WTC11 (cell line): ENCODE results near the gene MYH11.
"Not testable (repeated sequence)": the region's sequence is repeated elsewhere in the genome, so short reads cannot be mapped to it uniquely, and the experiment has no call there.

Source experiments
- ESRRA ChIP-seq: sonication (generic); formaldehyde crosslinking; IDR thresholded peaks from 2 replicates; pipeline ENCODE4 v1.8.1; 2022; ENCODE audit warnings: mild to moderate bottlenecking, missing genetic modification reagents, borderline replicate concordance
- ETV6 ChIP-seq: sonication (generic); formaldehyde crosslinking; IDR thresholded peaks from 2 replicates; pipeline ENCODE4 v1.8.1; 2022; ENCODE audit warnings: mild to moderate bottlenecking, missing genetic modification reagents
- IRF2 ChIP-seq: sonication (generic); formaldehyde crosslinking; IDR thresholded peaks from 2 replicates; pipeline ENCODE4 v1.8.0; 2022; ENCODE audit warnings: low read depth, missing genetic modification reagents, borderline replicate concordance
- MYBL2 ChIP-seq: sonication (generic); formaldehyde crosslinking; IDR thresholded peaks from 2 replicates; pipeline ENCODE4 v1.8.1; 2023; ENCODE audit warnings: mild to moderate bottlenecking, moderate library complexity, missing genetic modification reagents
- NR2C2 ChIP-seq: sonication (generic); formaldehyde crosslinking; IDR thresholded peaks from 2 replicates; pipeline ENCODE4 v1.8.0; 2022; ENCODE audit warnings: mild to moderate bottlenecking, missing genetic modification reagents
- SP1 ChIP-seq: sonication (generic); formaldehyde crosslinking; conservative IDR thresholded peaks from 2 replicates; pipeline ENCODE4 v1.8.1; 2022; ENCODE audit warnings: missing genetic modification reagents
- TP53 ChIP-seq: sonication (generic); formaldehyde crosslinking; IDR thresholded peaks from 2 replicates; pipeline ENCODE4 v1.8.1; 2023; ENCODE audit warnings: mild to moderate bottlenecking, missing genetic modification reagents
- ZNF138 ChIP-seq: sonication (generic); formaldehyde crosslinking; conservative IDR thresholded peaks from 2 replicates; pipeline ENCODE4 v1.8.1; 2022; ENCODE audit warnings: mild to moderate bottlenecking, moderate library complexity, missing genetic modification reagents
- TF ChIP-seq, protein P1 (sequence below): fragments of 200-600 bp; IDR thresholded peaks from 2 replicates; pipeline ENCODE4 v1.8.0; 2022; ENCODE audit warnings: antibody characterized with exemption
- TF ChIP-seq, protein P2 (sequence below): sonication (generic); formaldehyde crosslinking; IDR thresholded peaks from 2 replicates; pipeline ENCODE4 v1.8.0; 2023; ENCODE audit warnings: mild to moderate bottlenecking, missing genetic modification reagents
- TF ChIP-seq, protein P3 (sequence below): sonication (generic); formaldehyde crosslinking; IDR thresholded peaks from 2 replicates; pipeline ENCODE4 v1.8.1; 2022; ENCODE audit warnings: mild to moderate bottlenecking, missing genetic modification reagents, moderate library complexity, borderline replicate concordance
- TF ChIP-seq, protein P4 (sequence below): sonication (generic); formaldehyde crosslinking; IDR thresholded peaks from 2 replicates; pipeline ENCODE4 v1.8.1; 2023; ENCODE audit warnings: mild to moderate bottlenecking, moderate library complexity, missing genetic modification reagents
- TF ChIP-seq, protein P5 (sequence below): sonication (generic); formaldehyde crosslinking; IDR thresholded peaks from 2 replicates; pipeline ENCODE4 v1.8.1; 2022; ENCODE audit warnings: mild to moderate bottlenecking, moderate library complexity, missing genetic modification reagents

DNA sequence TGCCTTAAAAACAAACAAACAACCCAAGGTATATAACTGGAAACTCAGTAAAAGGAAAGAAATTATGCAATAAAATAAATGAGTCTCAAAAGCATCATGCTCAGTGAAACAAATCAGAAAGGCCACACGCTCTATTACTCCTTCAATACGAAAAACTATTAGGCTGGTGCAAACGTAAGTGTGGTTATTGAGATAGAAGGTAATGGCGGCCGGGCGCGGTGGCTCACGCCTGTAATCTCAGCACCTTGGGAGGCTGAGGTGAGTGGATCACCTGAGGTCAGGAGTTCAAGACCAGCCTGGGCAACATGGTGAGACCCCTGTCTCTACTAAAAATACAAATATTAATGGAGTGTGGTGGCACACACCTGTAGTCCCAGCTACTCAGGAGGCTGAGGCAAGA, 17.6 kb downstream of the MYH11 start:
- TF ChIP-seq, protein P1, sequence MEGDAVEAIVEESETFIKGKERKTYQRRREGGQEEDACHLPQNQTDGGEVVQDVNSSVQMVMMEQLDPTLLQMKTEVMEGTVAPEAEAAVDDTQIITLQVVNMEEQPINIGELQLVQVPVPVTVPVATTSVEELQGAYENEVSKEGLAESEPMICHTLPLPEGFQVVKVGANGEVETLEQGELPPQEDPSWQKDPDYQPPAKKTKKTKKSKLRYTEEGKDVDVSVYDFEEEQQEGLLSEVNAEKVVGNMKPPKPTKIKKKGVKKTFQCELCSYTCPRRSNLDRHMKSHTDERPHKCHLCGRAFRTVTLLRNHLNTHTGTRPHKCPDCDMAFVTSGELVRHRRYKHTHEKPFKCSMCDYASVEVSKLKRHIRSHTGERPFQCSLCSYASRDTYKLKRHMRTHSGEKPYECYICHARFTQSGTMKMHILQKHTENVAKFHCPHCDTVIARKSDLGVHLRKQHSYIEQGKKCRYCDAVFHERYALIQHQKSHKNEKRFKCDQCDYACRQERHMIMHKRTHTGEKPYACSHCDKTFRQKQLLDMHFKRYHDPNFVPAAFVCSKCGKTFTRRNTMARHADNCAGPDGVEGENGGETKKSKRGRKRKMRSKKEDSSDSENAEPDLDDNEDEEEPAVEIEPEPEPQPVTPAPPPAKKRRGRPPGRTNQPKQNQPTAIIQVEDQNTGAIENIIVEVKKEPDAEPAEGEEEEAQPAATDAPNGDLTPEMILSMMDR = not testable (repeated sequence)
- TF ChIP-seq IRF2 (CRISPR knock-in tag); ETV6 (CRISPR knock-in tag); ESRRA (CRISPR knock-in tag); SP1 (CRISPR knock-in tag); TP53 (CRISPR knock-in tag); MYBL2 (CRISPR knock-in tag); ZNF138; NR2C2 (CRISPR knock-in tag): not testable (repeated sequence)
- TF ChIP-seq, protein P2, sequence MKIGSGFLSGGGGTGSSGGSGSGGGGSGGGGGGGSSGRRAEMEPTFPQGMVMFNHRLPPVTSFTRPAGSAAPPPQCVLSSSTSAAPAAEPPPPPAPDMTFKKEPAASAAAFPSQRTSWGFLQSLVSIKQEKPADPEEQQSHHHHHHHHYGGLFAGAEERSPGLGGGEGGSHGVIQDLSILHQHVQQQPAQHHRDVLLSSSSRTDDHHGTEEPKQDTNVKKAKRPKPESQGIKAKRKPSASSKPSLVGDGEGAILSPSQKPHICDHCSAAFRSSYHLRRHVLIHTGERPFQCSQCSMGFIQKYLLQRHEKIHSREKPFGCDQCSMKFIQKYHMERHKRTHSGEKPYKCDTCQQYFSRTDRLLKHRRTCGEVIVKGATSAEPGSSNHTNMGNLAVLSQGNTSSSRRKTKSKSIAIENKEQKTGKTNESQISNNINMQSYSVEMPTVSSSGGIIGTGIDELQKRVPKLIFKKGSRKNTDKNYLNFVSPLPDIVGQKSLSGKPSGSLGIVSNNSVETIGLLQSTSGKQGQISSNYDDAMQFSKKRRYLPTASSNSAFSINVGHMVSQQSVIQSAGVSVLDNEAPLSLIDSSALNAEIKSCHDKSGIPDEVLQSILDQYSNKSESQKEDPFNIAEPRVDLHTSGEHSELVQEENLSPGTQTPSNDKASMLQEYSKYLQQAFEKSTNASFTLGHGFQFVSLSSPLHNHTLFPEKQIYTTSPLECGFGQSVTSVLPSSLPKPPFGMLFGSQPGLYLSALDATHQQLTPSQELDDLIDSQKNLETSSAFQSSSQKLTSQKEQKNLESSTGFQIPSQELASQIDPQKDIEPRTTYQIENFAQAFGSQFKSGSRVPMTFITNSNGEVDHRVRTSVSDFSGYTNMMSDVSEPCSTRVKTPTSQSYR (CRISPR knock-in tag) = not testable (repeated sequence)
- TF ChIP-seq, protein P3, sequence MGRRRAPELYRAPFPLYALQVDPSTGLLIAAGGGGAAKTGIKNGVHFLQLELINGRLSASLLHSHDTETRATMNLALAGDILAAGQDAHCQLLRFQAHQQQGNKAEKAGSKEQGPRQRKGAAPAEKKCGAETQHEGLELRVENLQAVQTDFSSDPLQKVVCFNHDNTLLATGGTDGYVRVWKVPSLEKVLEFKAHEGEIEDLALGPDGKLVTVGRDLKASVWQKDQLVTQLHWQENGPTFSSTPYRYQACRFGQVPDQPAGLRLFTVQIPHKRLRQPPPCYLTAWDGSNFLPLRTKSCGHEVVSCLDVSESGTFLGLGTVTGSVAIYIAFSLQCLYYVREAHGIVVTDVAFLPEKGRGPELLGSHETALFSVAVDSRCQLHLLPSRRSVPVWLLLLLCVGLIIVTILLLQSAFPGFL = not testable (repeated sequence)
- TF ChIP-seq, protein P4, sequence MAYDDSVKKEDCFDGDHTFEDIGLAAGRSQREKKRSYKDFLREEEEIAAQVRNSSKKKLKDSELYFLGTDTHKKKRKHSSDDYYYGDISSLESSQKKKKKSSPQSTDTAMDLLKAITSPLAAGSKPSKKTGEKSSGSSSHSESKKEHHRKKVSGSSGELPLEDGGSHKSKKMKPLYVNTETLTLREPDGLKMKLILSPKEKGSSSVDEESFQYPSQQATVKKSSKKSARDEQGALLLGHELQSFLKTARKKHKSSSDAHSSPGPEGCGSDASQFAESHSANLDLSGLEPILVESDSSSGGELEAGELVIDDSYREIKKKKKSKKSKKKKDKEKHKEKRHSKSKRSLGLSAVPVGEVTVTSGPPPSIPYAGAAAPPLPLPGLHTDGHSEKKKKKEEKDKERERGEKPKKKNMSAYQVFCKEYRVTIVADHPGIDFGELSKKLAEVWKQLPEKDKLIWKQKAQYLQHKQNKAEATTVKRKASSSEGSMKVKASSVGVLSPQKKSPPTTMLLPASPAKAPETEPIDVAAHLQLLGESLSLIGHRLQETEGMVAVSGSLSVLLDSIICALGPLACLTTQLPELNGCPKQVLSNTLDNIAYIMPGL (CRISPR knock-in tag) = not testable (repeated sequence)
- TF ChIP-seq, protein P5, sequence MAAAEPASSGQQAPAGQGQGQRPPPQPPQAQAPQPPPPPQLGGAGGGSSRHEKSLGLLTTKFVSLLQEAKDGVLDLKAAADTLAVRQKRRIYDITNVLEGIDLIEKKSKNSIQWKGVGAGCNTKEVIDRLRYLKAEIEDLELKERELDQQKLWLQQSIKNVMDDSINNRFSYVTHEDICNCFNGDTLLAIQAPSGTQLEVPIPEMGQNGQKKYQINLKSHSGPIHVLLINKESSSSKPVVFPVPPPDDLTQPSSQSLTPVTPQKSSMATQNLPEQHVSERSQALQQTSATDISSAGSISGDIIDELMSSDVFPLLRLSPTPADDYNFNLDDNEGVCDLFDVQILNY (CRISPR knock-in tag) = not testable (repeated sequence)
